GM12891 (cell line): ENCODE measurements around the gene C11orf24. TPM values are rescaled to one million over a fixed set of nuclear protein-coding genes. Genes with fewer than 3 reads are reported as not detected.

Experiments
- DNase-seq: peaks from one replicate; pipeline ENCODE4 v3.0.0; 2011; ENCODE audit warnings: low spot score; ENCODE audit not compliant: insufficient read length
- FAIRE-seq: peaks from 2 replicates; lab custom pipeline; 2011; peaks lifted over from hg19 to GRCh38; lab: Jason Lieb, UNC
- PAX5 ChIP-seq: IDR thresholded peaks from 2 replicates; pipeline ENCODE4 v1.6.1; 2011; ENCODE audit warnings: low read length, moderate library complexity, mild to moderate bottlenecking; ENCODE audit not compliant: insufficient read depth, severe bottlenecking
- POLR2A ChIP-seq: IDR thresholded peaks from 2 replicates; pipeline ENCODE4 v1.6.1; 2011; ENCODE audit warnings: low read depth, low read length, control low read depth
- POLR2AphosphoS5 ChIP-seq: IDR thresholded peaks from 2 replicates; pipeline ENCODE4 v1.6.1; 2011; ENCODE audit warnings: low read depth, low read length, control low read depth
- POU2F2 ChIP-seq: IDR thresholded peaks from 2 replicates; pipeline ENCODE4 v1.6.1; 2011; ENCODE audit warnings: low read depth, mild to moderate bottlenecking, control low read depth, low read length, moderate library complexity
- SPI1 ChIP-seq: IDR thresholded peaks from 2 replicates; pipeline ENCODE4 v1.6.1; 2011; ENCODE audit warnings: low read depth, low read length, control low read depth
- TAF1 ChIP-seq: IDR thresholded peaks from 2 replicates; pipeline ENCODE4 v1.6.1; 2011; ENCODE audit warnings: low read depth, low read length, control low read depth
- polyA plus RNA-seq: library from polyadenylated mRNA; unstranded; fragments of >200 nt; gene quantifications from one replicate; pipeline ENCODE4 v1.2.1, GENCODE V29; 2012; ENCODE audit warnings: low read depth, missing spikeins, inconsistent platforms; ENCODE audit not compliant: missing spikeins

C11orf24 gene
- polyA plus RNA-seq = 33.0 TPM

DNA sequence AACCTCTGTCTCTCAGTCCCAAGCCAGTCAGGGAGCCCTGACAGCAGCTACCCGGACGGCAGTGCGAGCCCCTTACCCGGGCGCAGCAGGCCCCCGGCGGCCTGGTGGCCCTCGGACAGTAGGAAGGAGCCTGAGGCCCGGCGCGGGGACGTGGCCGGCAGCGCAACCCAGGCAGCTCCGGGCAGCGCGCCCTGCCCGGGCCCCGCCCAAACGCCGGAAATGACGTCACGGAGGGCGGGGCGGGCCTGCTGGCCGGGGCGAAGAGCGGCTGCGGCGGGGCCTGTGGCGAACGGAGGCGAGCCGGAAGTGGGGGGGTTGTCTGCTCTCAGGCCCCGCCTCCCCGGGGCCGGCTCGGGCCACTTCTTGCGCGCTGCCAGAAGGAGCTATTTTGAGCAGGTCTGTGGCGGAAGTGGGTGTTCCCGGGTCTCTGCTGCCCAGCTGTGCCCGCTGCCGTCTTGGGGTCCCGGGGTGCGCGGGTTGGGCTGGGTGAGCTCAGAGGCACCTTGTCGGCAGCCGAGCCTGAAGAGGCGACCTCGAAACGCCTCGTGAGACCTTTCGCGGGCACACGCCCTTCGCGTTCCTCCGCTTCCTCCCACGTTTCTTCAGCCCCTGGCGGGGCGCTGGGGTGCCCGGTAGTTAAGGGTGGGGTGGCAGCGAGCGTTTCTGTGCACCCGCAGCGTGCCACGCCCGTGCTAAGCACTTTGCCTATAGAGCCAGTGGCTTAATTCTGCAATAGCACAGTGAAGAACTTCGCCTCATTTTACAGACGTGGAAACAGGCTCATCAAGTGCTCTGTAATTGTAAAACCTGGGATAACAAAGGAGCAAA is at the start of gene C11orf24:
Gene C11orf24 (minus strand): TSS at position 193 of the 828 bp plus-strand sequence. CDS start 8,206 bp downstream, outside the sequence.
- FAIRE-seq = peak; percentile 82
- peak; percentile 94 for DNase-seq
- peak; percentile 67 for TF ChIP-seq POLR2A
- TF ChIP-seq TAF1 = peak; percentile 81
- peak; percentile 33; the same call in 1 of the 2 replicates for TF ChIP-seq SPI1
- no peak for TF ChIP-seq POU2F2
- TF ChIP-seq PAX5 = peak; percentile 28
- peak; percentile 74; the same call in 1 of the 2 replicates for TF ChIP-seq POLR2AphosphoS5

DNA sequence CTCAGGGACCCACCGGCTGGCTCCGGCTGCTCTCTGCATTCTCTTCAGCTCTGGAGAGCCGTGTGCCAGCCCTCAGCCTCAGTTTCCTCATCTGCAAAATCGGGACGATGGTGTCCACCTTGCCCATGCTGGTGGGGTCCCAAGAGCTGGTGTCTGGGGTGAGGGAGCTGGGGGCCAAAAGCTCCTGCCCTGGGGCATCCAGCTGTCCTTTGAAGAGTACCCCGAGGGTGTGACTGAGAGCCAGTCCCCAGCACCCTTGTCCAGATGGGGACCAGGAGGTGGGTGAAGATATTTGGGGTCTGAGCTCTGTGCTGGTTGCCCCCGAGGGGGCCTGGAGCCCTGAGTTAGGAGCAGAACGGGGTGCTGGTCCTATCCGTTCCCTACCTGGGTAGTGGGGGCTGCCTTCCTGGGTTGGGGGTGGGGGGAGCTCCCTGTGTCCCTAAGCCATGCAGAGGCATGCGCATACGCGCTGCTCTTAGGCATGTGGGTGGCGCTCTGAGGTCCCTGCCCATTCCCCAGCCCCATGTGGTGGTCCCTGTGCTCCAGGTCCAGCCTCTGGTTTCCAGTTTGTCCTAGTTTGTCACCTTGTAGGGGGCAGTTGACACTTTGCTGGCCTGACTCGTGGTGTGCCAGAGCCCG is 45.5 kb upstream of the C11orf24 start:
- DNase-seq (no peak), FAIRE-seq (no peak)
- TF ChIP-seq TAF1 (no peak), POLR2AphosphoS5 (no peak), POLR2A (no peak), PAX5 (no peak), SPI1 (no peak), POU2F2 (no peak)

DNA sequence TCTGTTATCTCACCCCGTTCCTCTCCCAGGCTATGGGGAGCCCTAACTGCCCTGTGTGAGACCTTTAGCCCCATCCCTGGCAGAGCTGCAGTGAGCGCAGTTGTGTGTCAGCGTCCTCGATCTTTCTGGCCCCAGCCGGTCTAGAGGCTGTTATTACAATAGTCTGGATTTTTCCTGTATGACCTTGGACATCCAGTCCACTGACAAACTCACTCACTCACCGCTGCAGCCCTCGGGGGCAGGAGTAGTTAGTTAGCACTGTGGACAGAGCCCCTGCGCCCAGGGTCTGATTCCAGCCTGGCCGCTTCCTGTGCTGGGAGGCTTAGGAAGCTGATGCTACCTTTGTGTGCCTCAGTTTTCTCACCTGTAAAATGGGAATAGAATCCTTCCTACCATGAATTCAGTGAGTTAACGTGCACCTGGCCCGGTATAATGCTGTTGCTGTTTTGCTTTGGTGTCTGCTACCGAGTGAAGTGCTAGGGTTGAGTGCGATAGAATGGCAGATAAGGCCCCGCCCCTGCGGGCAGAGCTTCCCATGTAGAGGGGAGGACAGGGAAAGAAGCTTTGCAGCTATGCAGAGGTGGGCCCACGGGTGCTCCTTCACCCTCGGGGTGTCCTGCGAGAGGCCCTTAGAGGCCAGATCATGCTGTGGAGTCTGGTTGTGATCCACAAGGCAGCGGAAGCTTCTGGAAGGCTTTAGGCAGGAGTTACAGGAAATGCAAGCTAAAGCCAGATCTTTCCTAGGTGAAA is 43.6 kb upstream of the C11orf24 start:
- TF ChIP-seq POLR2A (no peak), TAF1 (no peak), PAX5 (no peak), SPI1 (no peak), POU2F2 (no peak), POLR2AphosphoS5 (no peak)
- FAIRE-seq (no peak), DNase-seq (no peak)

DNA sequence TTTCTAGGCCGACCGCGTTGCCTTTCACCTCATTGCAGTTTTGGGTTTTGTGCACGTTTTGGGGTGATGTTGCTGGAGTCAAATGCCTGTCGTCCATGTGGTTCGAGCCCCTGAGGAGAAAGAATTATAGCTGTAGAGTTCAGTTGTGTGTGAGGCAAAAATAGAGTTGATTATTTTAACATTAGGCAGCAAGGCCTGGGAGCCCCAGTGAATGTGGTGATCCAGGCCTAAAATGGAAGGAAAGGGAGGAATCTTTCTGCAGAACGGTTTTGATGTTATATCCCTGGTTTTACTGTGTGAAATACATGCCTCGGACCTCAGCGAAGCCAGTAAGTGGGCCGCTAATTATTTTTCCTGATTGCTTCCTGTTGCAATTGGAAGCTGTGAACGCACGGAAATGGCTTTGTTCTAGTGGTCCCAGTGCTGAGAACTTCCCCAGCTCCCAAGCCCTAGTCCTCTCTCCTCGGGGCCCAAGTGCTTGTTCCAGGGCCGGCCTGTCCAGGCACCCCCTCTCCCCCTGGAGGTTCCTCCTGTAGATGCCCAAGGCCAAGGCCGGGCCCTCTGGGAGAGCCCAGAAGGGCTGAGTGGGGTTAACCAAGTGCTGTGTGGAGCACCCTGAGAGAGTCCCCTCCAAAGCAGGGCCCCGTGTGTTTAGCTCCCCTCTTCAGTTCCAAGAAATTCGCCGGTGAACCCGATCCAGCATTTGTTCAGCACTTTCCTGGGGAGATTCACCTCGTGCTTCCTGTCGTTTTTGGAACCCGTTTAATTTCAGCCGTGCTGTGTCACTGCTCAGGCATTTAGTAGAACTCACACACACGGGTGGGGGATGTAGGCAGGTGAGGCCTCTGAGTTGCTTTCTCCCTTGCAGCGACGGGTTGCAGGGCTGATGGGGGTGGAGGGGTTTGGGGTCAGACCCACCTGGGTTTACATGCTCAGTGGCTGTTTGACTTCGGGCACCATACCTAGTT is 42.7 kb upstream of the C11orf24 start:
- DNase-seq = no peak
- TF ChIP-seq PAX5 = no peak
- TF ChIP-seq POLR2AphosphoS5 = no peak
- no peak for TF ChIP-seq POU2F2
- TF ChIP-seq POLR2A = no peak
- no peak for TF ChIP-seq TAF1
- no peak for TF ChIP-seq SPI1
- no peak for FAIRE-seq

DNA sequence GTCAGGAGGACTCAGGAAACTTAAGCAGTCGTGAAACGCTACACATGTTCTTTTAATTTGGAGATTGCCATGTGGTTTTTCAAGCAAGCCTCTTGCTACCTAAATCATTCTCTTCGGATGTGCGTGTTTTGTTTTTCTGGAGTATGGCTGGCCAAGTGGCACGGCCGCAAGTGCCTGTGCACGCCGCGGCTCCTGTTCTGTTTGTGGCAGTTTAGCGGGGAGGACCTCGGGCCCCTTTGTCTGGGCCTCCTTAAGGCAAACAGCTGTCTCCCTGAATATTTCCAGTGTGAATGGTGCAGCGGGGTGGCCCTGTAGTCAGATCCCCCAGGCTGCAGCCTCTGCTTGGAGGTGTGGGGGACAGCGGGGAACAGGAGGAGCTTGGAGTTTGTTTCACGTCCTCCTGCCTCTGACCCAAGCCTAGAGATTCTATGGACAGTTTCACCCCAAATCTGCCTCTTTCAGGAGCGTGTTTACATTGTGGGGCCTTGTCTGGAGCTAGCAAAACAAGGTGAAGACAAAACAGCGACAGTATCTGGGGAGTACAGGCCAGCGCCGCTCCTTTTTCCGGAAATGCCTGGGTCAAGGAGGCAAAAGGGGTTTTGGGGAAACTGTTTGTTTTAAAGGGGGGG is 41.9 kb upstream of the C11orf24 start:
- TF ChIP-seq POLR2A (no peak), PAX5 (no peak), POU2F2 (no peak), POLR2AphosphoS5 (no peak), SPI1 (no peak), TAF1 (no peak)
- DNase-seq = no peak
- FAIRE-seq = peak; percentile 41

DNA sequence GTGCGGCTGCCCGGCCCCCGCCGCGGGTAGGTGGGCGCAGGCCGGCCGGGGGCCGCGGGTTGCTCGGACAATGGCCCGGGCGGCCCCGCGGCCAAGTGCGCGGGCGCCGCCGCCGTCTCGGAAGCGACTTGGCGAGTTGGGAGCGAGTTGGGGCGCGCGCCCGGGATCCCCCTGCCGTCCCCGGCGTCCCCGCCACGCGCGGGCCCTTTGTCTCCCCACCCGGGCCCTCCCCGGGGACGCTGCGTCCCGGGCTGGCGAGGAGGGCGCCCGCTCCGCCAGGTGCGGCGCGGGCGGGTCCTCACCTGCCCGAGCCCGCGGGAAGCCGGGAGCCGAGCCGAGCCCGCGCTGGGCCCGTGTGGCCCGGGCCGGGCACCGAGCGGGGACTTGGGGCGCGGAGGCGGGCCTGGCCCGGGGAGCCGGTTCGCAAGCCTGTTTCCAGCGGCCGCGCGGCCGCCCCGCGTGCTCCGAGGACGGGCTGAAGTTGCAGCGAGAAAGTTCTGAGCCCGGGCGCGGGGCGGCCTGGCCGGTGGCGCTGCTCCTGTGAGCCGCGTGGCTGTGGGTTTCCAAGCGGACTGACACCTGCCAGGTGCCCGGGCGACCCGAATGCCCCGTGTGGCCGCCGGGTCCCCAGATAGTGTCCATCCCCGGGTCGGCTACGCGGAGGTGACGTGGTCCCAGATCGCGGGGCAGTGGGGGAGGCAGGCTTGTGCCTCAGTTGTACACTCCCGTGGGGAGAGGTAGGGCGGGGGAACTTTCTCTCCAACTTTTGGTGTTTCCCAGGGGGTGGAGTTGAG is 41.2 kb upstream of the C11orf24 start:
- TF ChIP-seq PAX5 (no peak), SPI1 (no peak), POU2F2 (no peak)
- no peak for FAIRE-seq
- DNase-seq = peak; percentile 55

DNA sequence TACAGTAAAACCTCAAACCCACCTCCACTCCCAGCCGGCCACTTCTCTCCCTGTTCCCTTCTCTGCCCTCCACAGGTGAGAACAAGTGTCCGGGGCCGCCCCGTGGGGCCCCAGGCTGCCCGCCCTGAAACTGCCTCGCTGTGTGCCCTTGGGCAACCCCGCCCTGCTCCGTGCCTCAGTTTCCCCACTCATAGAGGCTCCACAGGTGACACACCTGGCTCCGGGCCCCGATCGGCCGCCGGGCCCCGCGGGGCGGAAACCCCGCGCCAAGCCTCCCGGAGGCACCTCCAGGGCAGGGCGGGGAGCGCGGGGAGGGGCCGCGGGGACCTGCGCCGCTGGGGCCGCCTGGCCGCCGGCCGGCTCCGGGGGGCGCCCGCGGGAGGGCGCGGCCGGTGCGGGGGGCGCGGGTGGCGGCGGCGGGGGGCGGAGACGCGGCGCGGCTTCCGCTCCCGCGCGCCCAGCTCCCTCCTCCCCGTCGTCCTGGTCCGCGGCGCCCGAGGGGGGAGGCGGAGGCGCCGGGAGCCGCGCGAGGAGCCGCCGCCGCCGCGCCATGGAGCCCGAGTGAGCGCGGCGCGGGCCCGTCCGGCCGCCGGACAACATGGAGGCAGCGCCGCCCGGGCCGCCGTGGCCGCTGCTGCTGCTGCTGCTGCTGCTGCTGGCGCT is 40.5 kb upstream of the C11orf24 start, which contains the start of gene LRP5:
Gene LRP5 (plus strand): TSS at position 475 of the 663 bp plus-strand sequence. CDS start 124 bp downstream, at position 599.
- peak; percentile 47 for FAIRE-seq
- TF ChIP-seq POLR2AphosphoS5 (no peak), POLR2A (no peak), TAF1 (no peak), PAX5 (no peak), POU2F2 (no peak), SPI1 (no peak)
- peak; percentile 75 for DNase-seq
